Natural killer cell (primary cell): Measurements from ENCODE around the gene ANK3. TPM values are rescaled to one million over a fixed set of nuclear protein-coding genes. Genes with fewer than 3 reads are reported as not detected.

Experiments used
- ATAC-seq, 3 donors: fragments of 150-1000 bp in 2 of 3; fragments of 200-7000 bp in 1 of 3; cut with Tn5 transposase; 1 replicate in 1 of 3; 2 replicates in 2 of 3; pipeline ENCODE4 v1.10.0; 2021; ENCODE audit warnings: mild to moderate bottlenecking in 2 of 3, moderate library complexity in 2 of 3
- DNase-seq, 2 donors: peaks; one replicate each; pipeline versions ENCODE4 v3.0.0 to v3.0.0-alpha.2; 2013 to 2021; ENCODE audit warnings: mixed read lengths in 1 of 2
- H3K27ac ChIP-seq: one replicate; pipeline ENCODE4 v1.5.1; 2013; ENCODE audit warnings: mild to moderate bottlenecking, low read length
- H3K27me3 ChIP-seq: one replicate; pipeline ENCODE4 v1.6.1; 2013; ENCODE audit warnings: low read length; ENCODE audit not compliant: control insufficient read depth, insufficient read depth
- H3K36me3 ChIP-seq: one replicate; pipeline ENCODE4 v1.6.1; 2013; ENCODE audit warnings: low read length; ENCODE audit not compliant: control insufficient read depth, insufficient read depth
- H3K4me1 ChIP-seq: one replicate; pipeline ENCODE4 v1.6.1; 2013; ENCODE audit warnings: low read length; ENCODE audit not compliant: control insufficient read depth, insufficient read depth
- H3K4me3 ChIP-seq: one replicate; pipeline ENCODE4 v1.5.1; 2013; ENCODE audit warnings: low read length
- H3K9me3 ChIP-seq: one replicate; pipeline ENCODE4 v1.6.1; 2013; ENCODE audit warnings: low read length; ENCODE audit not compliant: control insufficient read depth, insufficient read depth
- H3K27ac Mint-ChIP-seq, 2 donors: one replicate each; pipeline ENCODE4 v1.8.0; 2022; ENCODE audit warnings: mild to moderate bottlenecking in 2 of 2, mixed read lengths in 2 of 2, moderate library complexity in 1 of 2
- H3K27me3 Mint-ChIP-seq, 2 donors: one replicate each; pipeline ENCODE4 v1.8.0; 2022; ENCODE audit warnings: low read depth in 2 of 2, mixed read lengths in 2 of 2
- H3K36me3 Mint-ChIP-seq: one replicate; pipeline ENCODE4 v1.8.0; 2022; ENCODE audit warnings: mixed read lengths
- H3K4me1 Mint-ChIP-seq, 2 donors: one replicate each; pipeline ENCODE4 v1.8.0; 2022; ENCODE audit warnings: mixed read lengths in 2 of 2
- H3K4me3 Mint-ChIP-seq: one replicate; pipeline ENCODE4 v1.8.0; 2022; ENCODE audit warnings: mild to moderate bottlenecking, moderate library complexity, mixed read lengths
- H3K9me3 Mint-ChIP-seq, 2 donors: one replicate each; pipeline ENCODE4 v1.8.0; 2022; ENCODE audit warnings: mixed read lengths in 2 of 2
- WGBS: methylation state at CpG from one replicate; pipeline ENCODE4 v1.1.7; 2013; ENCODE audit warnings: missing lambda C conversion rate; ENCODE audit not compliant: insufficient coverage; 5-methylcytosine and 5-hydroxymethylcytosine counted together
- intact Hi-C: fragments of 100-400 bp; cut with micrococcal nuclease; formaldehyde crosslinking; loops from one replicate; pipeline ENCODE4 v1.14.2; 2022
- total RNA-seq, 4 donors: library from RNA; stranded (reverse); fragments of 120-200 nt in 1 of 4; gene quantifications; one replicate each; pipeline versions ENCODE4 v1.2.3 to v1.2.4, GENCODE V29; 2013 to 2022
- TF ChIP-seq, protein P1 (sequence below): fragments of 200-600 bp; IDR thresholded peaks from one replicate; pipeline ENCODE4 v1.8.0; 2022; ENCODE audit warnings: antibody characterized with exemption

Gene ANK3
- total RNA-seq, 3 donors from 2014 or later (not counting 1 experiment from before 2014, with no cell fraction given), result 4.4 to 12.9 (median 11.4) TPM

- Histone ChIP-seq H3K27ac (no peak overlapping the region), H3K27me3 (no peaks in the 10 kb centered on the region), H3K9me3 (no peaks in the 10 kb centered on the region), H3K4me3 (no peak overlapping the region), H3K4me1 (no peaks in the 10 kb centered on the region), H3K36me3 (no peaks in the 10 kb centered on the region)
- Mint-ChIP-seq H3K27me3 (no peaks in the 10 kb centered on the region), H3K27ac (no peak overlapping the region), H3K4me3 (no peak overlapping the region), H3K4me1 (no peaks in the 10 kb centered on the region), H3K9me3 (no peaks in the 10 kb centered on the region), H3K36me3 (no peaks in the 10 kb centered on the region)
- 98% methylated on average over 4 of the region's 8 CpGs for WGBS
- no peak for DNase-seq
- TF ChIP-seq, protein P1, sequence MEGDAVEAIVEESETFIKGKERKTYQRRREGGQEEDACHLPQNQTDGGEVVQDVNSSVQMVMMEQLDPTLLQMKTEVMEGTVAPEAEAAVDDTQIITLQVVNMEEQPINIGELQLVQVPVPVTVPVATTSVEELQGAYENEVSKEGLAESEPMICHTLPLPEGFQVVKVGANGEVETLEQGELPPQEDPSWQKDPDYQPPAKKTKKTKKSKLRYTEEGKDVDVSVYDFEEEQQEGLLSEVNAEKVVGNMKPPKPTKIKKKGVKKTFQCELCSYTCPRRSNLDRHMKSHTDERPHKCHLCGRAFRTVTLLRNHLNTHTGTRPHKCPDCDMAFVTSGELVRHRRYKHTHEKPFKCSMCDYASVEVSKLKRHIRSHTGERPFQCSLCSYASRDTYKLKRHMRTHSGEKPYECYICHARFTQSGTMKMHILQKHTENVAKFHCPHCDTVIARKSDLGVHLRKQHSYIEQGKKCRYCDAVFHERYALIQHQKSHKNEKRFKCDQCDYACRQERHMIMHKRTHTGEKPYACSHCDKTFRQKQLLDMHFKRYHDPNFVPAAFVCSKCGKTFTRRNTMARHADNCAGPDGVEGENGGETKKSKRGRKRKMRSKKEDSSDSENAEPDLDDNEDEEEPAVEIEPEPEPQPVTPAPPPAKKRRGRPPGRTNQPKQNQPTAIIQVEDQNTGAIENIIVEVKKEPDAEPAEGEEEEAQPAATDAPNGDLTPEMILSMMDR, result no peak
- ATAC-seq, result no peak
- intact Hi-C loops, result no loop called here
Observed at GRCh38 chr10:60363187-60363586, 26.5 kb downstream of the ANK3 start.

GRCh38 chr10:60362461-60362860 lies 27.2 kb downstream of the ANK3 start:
- no peaks in the 10 kb centered on the region for H3K36me3 Mint-ChIP-seq
- WGBS, result 97% methylated on average over 6 of the region's 6 CpGs
- no peak for DNase-seq
- no peaks in the 10 kb centered on the region for H3K4me1 ChIP-seq
- no peaks in the 10 kb centered on the region for H3K27me3 Mint-ChIP-seq
- H3K9me3 Mint-ChIP-seq, result no peaks in the 10 kb centered on the region
- TF ChIP-seq, protein P1, result no peak
- H3K27ac ChIP-seq, result no peak overlapping the region
- H3K27me3 ChIP-seq, result no peaks in the 10 kb centered on the region
- no peak overlapping the region for H3K4me3 ChIP-seq
- intact Hi-C loops, result no loop called here
- H3K9me3 ChIP-seq, result no peaks in the 10 kb centered on the region
- no peak overlapping the region for H3K4me3 Mint-ChIP-seq
- ATAC-seq, result no peak
- no peaks in the 10 kb centered on the region for H3K36me3 ChIP-seq
- H3K4me1 Mint-ChIP-seq, result no peaks in the 10 kb centered on the region
- H3K27ac Mint-ChIP-seq, result no peak overlapping the region

DNA sequence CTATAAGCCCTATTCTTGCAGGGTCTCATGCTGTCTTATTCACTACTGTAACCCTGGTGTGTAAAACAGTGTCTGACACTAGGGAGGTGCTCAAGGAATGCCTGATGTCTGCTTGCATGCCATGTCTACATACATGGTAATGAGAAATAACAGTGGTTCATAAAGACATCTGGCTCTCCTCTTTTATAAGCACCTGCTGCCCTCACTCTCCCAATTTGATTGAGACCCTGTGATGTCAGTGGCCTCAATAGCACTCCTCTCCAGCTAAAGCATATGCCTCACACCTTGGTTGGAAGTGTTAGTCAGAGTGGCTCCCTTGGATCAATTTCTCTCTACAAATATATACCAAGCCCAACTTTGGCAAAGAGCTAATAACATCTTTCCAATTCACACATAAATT lies 30.6 kb downstream of the ANK3 start:
- Histone ChIP-seq H3K36me3 (no peaks in the 10 kb centered on the region), H3K27ac (no peak overlapping the region), H3K4me3 (no peak overlapping the region), H3K9me3 (no peaks in the 10 kb centered on the region), H3K27me3 (no peaks in the 10 kb centered on the region), H3K4me1 (no peaks in the 10 kb centered on the region)
- Mint-ChIP-seq H3K4me3 (no peak overlapping the region), H3K36me3 (no peaks in the 10 kb centered on the region), H3K27me3 (no peaks in the 10 kb centered on the region), H3K4me1 (no peaks in the 10 kb centered on the region), H3K9me3 (no peaks in the 10 kb centered on the region), H3K27ac (no peak overlapping the region)
- no peak for DNase-seq
- ATAC-seq, result no peak
- intact Hi-C loops, result no loop called here
- TF ChIP-seq, protein P1, result no peak

GRCh38 chr10:60358282-60358681 lies 31.4 kb downstream of the ANK3 start:
- Mint-ChIP-seq H3K9me3 (no peaks in the 10 kb centered on the region), H3K36me3 (no peaks in the 10 kb centered on the region), H3K27ac (no peak overlapping the region), H3K4me1 (no peaks in the 10 kb centered on the region), H3K27me3 (no peaks in the 10 kb centered on the region), H3K4me3 (no peak overlapping the region)
- no peaks in the 10 kb centered on the region for H3K27me3 ChIP-seq
- H3K9me3 ChIP-seq, result no peaks in the 10 kb centered on the region
- intact Hi-C loops, result no loop called here
- H3K4me3 ChIP-seq, result no peak overlapping the region
- TF ChIP-seq, protein P1, result no peak
- ATAC-seq, result no peak
- no peak for DNase-seq
- no peaks in the 10 kb centered on the region for H3K36me3 ChIP-seq
- no peak overlapping the region for H3K27ac ChIP-seq
- no peaks in the 10 kb centered on the region for H3K4me1 ChIP-seq
